BE2C (cell line): ENCODE data around the gene YARS1.

Experiments used
- DNase-seq: peaks from one replicate; pipeline ENCODE4 v3.0.0-alpha.2; 2020
- H3K27me3 ChIP-seq: fragments of 250-450 bp; sonication (Bioruptor Pico); 2 replicates; pipeline ENCODE4 v1.5.1; 2020; ENCODE audit warnings: mild to moderate bottlenecking
- H3K36me3 ChIP-seq: fragments of 250-450 bp; sonication (Bioruptor Pico); 2 replicates; pipeline ENCODE4 v1.5.1; 2020; ENCODE audit warnings: mild to moderate bottlenecking
- H3K4me1 ChIP-seq: fragments of 250-450 bp; sonication (Bioruptor Pico); 2 replicates; pipeline ENCODE4 v1.5.1; 2020
- H3K4me3 ChIP-seq: 2 replicates; pipeline ENCODE4 v1.5.1; 2011; ENCODE audit warnings: low read depth, low read length
- H3K9me3 ChIP-seq: fragments of 250-450 bp; sonication (Bioruptor Pico); 2 replicates; pipeline ENCODE4 v1.5.1; 2020
- TF ChIP-seq, protein P1 (sequence below): IDR thresholded peaks from 2 replicates; pipeline ENCODE4 v1.5.1; 2012; ENCODE audit warnings: mild to moderate bottlenecking, low read depth, low read length

Gene YARS1

DNA sequence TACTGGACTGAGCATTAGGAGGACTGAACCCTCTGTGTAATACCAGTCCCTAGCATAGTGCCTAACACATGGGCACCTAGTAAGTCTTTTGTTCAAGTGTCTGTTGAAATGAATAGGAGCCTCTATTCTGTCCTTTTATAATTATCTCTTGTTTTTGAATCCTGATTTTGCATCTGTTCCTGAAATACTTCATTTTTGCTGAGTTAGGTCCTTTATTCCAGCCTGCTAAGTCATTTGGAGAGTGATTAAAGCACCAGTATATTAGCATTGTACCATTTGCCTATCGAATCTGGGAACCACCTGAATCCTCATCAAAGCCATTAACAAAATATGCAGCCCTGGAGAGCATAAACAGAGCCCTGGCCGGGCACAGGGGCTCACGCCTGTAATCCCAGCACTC, 32.3 kb downstream of the YARS1 start:
- no peak for DNase-seq
- Histone ChIP-seq H3K36me3 (peaks cover 59% of the 10 kb centered on the region), H3K4me3 (no peak overlapping the region), H3K4me1 (no peaks in the 10 kb centered on the region), H3K9me3 (no peaks in the 10 kb centered on the region), H3K27me3 (no peaks in the 10 kb centered on the region)
- TF ChIP-seq, protein P1, sequence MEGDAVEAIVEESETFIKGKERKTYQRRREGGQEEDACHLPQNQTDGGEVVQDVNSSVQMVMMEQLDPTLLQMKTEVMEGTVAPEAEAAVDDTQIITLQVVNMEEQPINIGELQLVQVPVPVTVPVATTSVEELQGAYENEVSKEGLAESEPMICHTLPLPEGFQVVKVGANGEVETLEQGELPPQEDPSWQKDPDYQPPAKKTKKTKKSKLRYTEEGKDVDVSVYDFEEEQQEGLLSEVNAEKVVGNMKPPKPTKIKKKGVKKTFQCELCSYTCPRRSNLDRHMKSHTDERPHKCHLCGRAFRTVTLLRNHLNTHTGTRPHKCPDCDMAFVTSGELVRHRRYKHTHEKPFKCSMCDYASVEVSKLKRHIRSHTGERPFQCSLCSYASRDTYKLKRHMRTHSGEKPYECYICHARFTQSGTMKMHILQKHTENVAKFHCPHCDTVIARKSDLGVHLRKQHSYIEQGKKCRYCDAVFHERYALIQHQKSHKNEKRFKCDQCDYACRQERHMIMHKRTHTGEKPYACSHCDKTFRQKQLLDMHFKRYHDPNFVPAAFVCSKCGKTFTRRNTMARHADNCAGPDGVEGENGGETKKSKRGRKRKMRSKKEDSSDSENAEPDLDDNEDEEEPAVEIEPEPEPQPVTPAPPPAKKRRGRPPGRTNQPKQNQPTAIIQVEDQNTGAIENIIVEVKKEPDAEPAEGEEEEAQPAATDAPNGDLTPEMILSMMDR, result no peak

DNA sequence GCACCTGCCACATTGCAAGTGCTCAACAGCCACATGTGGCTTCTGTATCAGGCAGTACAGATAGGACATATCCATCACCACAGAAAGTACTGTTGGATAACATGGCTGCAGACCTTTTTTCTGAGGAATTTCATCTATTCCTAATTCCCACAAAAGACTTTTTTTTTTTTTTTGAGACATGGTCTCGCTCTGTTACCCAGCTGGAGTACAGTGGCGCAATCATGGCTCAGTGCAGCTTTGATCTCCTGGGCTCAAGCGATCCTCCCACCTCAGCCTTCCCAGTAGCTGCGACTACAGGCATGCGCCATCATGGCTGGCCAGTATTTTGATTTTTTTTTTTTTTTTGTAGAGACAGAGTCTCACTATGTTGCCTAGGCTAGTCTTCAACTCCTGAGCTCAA, 33.3 kb downstream of the YARS1 start:
- TF ChIP-seq, protein P1, result no peak
- no peaks in the 10 kb centered on the region for H3K4me1 ChIP-seq
- H3K27me3 ChIP-seq, result no peaks in the 10 kb centered on the region
- peaks cover 65% of the 10 kb centered on the region for H3K36me3 ChIP-seq
- H3K4me3 ChIP-seq, result no peak overlapping the region
- no peak for DNase-seq
- no peaks in the 10 kb centered on the region for H3K9me3 ChIP-seq

DNA sequence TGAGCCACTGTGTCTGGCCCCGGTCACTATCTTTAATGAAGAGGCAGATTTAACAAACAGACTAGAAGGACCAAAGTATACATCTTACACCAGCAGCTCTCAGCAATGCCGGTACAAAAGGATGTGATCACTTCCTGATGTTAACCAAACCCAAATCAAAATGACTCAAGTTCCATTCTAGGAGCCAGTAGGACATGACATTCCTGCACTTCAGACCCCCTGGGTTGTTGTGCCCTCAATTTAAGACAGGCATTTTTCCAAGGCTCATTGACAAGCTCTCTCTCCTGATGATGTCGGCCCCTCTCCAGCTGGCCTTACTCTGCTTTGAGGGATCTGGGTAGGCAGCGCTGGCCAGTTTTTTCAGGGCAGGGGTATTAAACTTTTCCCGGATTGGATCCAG, 35.1 kb downstream of the YARS1 start:
- DNase-seq, result no peak
- peaks cover 63% of the 10 kb centered on the region for H3K36me3 ChIP-seq
- TF ChIP-seq, protein P1, result no peak
- H3K27me3 ChIP-seq, result no peaks in the 10 kb centered on the region
- H3K4me1 ChIP-seq, result no peaks in the 10 kb centered on the region
- no peaks in the 10 kb centered on the region for H3K9me3 ChIP-seq
- H3K4me3 ChIP-seq, result no peak overlapping the region

DNA sequence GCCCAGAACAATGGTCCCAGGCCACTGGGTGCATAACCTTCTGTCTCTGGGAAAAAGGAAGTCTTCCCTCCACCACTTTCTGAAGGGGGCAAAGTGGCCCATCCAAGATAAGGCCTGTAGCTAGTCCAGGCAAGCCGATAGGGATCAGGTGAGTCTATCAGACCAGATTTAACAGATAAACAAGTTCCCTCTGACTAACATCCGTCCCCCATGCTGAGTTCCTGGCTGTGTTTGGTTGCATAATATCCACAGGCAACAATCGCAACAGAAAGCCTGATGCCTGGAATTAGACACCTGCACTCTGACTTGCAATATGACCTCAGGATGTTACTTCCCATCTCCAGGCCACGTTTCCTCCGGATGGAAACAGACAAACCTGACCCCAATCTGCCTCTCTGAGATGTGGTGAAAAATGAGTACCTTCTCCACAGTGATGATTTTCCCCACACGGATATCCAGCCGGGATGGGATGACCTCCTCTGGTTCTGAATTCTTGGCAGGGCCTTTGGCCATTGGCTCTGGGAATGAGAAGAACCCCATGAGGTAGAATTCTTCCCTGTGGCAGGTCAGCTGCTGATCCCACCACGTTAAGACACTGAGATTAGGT, 36.4 kb downstream of the YARS1 start:
- no peak overlapping the region for H3K4me3 ChIP-seq
- TF ChIP-seq, protein P1, result no peak
- peaks cover 2% of the 10 kb centered on the region; the same call in 1 of the 2 replicates for H3K4me1 ChIP-seq
- peaks cover 58% of the 10 kb centered on the region for H3K36me3 ChIP-seq
- DNase-seq, result no peak
- no peaks in the 10 kb centered on the region for H3K27me3 ChIP-seq
- no peaks in the 10 kb centered on the region for H3K9me3 ChIP-seq

DNA sequence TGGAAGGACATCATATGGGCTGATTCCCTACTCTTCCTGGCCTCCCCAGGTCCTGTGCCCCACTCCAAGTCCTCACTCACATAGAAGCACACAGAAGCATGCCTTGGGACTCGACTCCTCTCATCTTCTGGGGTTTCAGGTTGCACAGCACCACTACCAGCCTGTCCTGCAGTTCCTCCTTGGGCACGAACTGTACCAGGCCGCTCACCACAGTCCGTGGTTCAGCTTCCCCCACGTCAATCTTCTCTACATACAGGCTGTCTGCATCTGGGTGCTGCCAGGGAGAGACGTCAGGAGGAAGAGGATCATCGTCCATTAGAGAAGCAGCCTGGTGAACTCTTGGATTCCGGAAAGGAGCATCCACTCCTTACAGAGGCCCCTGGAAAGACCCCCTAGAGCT, 37.2 kb downstream of the YARS1 start:
- Histone ChIP-seq H3K27me3 (no peaks in the 10 kb centered on the region), H3K9me3 (no peaks in the 10 kb centered on the region), H3K4me3 (no peak overlapping the region), H3K4me1 (peaks cover 8% of the 10 kb centered on the region; the same call in 1 of the 2 replicates), H3K36me3 (peaks cover 64% of the 10 kb centered on the region)
- no peak for DNase-seq
- TF ChIP-seq, protein P1, result no peak

DNA sequence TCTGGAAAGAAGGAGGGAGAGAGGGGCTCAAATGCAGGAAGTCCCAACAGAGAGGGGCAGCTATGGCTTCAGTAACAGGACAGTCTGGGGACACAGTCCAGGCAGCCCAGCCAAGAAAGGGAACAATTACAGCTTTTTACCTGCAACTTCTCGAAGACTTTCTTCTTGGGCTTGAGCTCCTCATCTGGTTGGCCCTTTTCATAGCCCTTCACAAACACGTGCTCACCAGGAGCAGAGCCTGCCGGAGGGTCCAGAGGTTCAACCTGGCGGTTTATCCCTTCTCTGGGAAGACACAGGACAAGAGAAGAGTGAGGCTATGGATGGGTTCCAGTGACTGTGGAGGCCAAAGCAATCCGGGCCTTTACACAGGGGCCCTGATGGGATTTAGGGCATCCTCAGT, 37.9 kb downstream of the YARS1 start:
- peaks cover 63% of the 10 kb centered on the region for H3K36me3 ChIP-seq
- no peaks in the 10 kb centered on the region for H3K27me3 ChIP-seq
- H3K4me1 ChIP-seq, result peaks cover 10% of the 10 kb centered on the region; the same call in 1 of the 2 replicates
- TF ChIP-seq, protein P1, result no peak
- H3K9me3 ChIP-seq, result no peaks in the 10 kb centered on the region
- no peak for DNase-seq
- H3K4me3 ChIP-seq, result no peak overlapping the region
